NT2/D1 (cell line): ENCODE results near the gene RGPD3.
"Not testable (repeated sequence)": the region's sequence is repeated elsewhere in the genome, so short reads cannot be mapped to it uniquely, and the experiment has no call there.

ENCODE experiments used
- YY1 ChIP-seq: IDR thresholded peaks from 2 replicates; pipeline ENCODE4 v1.6.1; 2011; ENCODE audit not compliant: insufficient read length, insufficient read depth
- ZNF274 ChIP-seq: IDR thresholded peaks from 2 replicates; pipeline ENCODE4 v1.6.1; 2011; ENCODE audit warnings: mild to moderate bottlenecking, low read depth, low read length

DNA sequence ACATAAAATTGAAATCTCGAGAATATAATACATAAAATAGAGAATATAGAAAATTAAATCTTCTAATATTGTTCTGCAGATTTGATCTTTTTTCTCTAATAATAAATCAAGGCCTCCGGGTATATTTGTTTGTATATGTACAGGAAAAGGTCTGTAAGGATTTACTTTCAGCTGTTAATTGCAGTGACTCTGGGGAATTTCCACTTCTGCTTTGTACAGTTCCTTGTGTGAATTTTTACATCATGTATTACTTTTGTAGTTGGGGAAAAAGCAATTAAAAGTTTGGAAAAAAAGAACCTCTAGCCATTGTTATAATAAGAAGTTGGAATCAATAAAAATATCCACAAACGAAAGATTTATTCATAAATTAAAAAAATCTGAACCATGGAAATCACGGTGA lies 42.6 kb upstream of the RGPD3 start:
- not testable (repeated sequence) for TF ChIP-seq YY1, ZNF274
